GM12878 (cell line): ENCODE measurements around the gene GRM7.

ENCODE experiments used
- CEBPB ChIP-seq, 2 experiments: fragments of 150-350 bp in 1 of 2; IDR thresholded peaks; 2 replicates each; pipeline ENCODE4 v1.6.1; 2012 to 2014; ENCODE audit warnings: low read depth in 2 of 2, low read length in 2 of 2, borderline replicate concordance in 1 of 2, inconsistent platforms in 1 of 2
- NBN ChIP-seq: fragments of 450-650 bp; IDR thresholded peaks from 2 replicates; pipeline ENCODE4 v1.6.1; 2016
- NR2C2 ChIP-seq: IDR thresholded peaks from 2 replicates; pipeline ENCODE4 v1.6.1; 2011; ENCODE audit warnings: borderline replicate concordance, low read depth; ENCODE audit not compliant: control insufficient read depth, insufficient read length
- POLR2AphosphoS2 ChIP-seq: IDR thresholded peaks from 2 replicates; pipeline ENCODE4 v1.6.1; 2011; ENCODE audit warnings: low read depth, mild to moderate bottlenecking, low read length, improper control_type of control experiment, moderate library complexity
- POLR2AphosphoS5 ChIP-seq: IDR thresholded peaks from 2 replicates; pipeline ENCODE4 v1.6.1; 2011; ENCODE audit warnings: mild to moderate bottlenecking, low read length, inconsistent platforms
- TF ChIP-seq, protein P1 (sequence below), 3 experiments: IDR thresholded peaks in 2 of 3; conservative IDR thresholded peaks in 1 of 3; 2 replicates each; pipeline ENCODE4 v1.5.1; 2011; ENCODE audit warnings: low read depth in 3 of 3, low read length in 3 of 3, mild to moderate bottlenecking in 3 of 3, control low read depth in 2 of 3, moderate library complexity in 2 of 3, inconsistent platforms in 1 of 3, mixed read lengths in 1 of 3; ENCODE audit not compliant: control insufficient read depth in 2 of 3, insufficient read depth in 1 of 3; ENCODE audit errors: extremely low read depth in 1 of 3

DNA sequence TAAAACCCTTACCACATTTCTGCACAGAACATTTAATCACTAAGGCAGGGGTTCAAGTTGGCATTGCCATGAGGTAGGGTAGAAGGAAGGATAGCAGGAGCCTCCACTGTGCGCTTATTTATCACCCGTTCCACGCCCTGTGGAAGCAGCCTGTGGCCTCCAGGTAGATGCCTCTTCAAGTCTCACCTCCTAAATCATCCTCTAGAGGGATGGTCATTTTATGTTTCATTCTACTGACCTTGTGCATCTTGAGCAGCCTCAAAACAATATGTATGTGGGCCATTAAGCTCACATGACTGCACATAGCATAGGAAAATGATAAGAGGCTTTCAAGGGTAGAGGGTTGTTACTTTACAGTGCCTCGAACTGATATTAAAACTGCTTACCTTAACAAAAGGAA is 546.2 kb downstream of the GRM7 start:
- TF ChIP-seq, protein P1, sequence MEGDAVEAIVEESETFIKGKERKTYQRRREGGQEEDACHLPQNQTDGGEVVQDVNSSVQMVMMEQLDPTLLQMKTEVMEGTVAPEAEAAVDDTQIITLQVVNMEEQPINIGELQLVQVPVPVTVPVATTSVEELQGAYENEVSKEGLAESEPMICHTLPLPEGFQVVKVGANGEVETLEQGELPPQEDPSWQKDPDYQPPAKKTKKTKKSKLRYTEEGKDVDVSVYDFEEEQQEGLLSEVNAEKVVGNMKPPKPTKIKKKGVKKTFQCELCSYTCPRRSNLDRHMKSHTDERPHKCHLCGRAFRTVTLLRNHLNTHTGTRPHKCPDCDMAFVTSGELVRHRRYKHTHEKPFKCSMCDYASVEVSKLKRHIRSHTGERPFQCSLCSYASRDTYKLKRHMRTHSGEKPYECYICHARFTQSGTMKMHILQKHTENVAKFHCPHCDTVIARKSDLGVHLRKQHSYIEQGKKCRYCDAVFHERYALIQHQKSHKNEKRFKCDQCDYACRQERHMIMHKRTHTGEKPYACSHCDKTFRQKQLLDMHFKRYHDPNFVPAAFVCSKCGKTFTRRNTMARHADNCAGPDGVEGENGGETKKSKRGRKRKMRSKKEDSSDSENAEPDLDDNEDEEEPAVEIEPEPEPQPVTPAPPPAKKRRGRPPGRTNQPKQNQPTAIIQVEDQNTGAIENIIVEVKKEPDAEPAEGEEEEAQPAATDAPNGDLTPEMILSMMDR (IDR thresholded peaks at IDR 0.05 in 2 of 3, conservative IDR thresholded peaks at IDR 0.05 in 1 of 3; ENCODE audit: control insufficient read depth in 2 of 3, extremely low read depth in 1 of 3, insufficient read depth in 1 of 3, low read depth in 3 of 3, low read length in 3 of 3) = no peak
- TF ChIP-seq CEBPB (IDR thresholded peaks at IDR 0.05; ENCODE audit: borderline replicate concordance in 1 of 2, low read depth in 2 of 2, low read length in 2 of 2) = no peak
- TF ChIP-seq POLR2AphosphoS5 = no peak
- TF ChIP-seq NBN = no peak
- TF ChIP-seq NR2C2 = no peak
- TF ChIP-seq POLR2AphosphoS2 = no peak
